Liver (tissue), 9 donors: Measurements from ENCODE around the gene SLC26A11. TPM values are rescaled to one million over a fixed set of nuclear protein-coding genes. Genes with fewer than 3 reads are reported as not detected.

ENCODE experiments used
- DNase-seq: peaks from one replicate; pipeline ENCODE4 v3.0.0-alpha.2; 2017; ENCODE audit warnings: low spot score
- H3K27ac ChIP-seq, 2 donors: one replicate each; pipeline ENCODE4 v1.7.0; 2013; ENCODE audit warnings: inconsistent platforms in 2 of 2, low read length in 2 of 2, control low read depth in 1 of 2, low read depth in 1 of 2, mild to moderate bottlenecking in 1 of 2
- H3K27me3 ChIP-seq, 4 donors: one replicate each; pipeline versions ENCODE4 v1.6.1 to v1.7.0; 2013; ENCODE audit warnings: low read length in 3 of 4, inconsistent platforms in 1 of 4, mild to moderate bottlenecking in 1 of 4, moderate library complexity in 1 of 4; ENCODE audit not compliant: control insufficient read depth in 4 of 4, insufficient read depth in 4 of 4
- H3K36me3 ChIP-seq, 4 donors: one replicate each; pipeline versions ENCODE4 v1.6.1 to v1.7.0; 2013; ENCODE audit warnings: low read length in 3 of 4, mild to moderate bottlenecking in 3 of 4, low read depth in 1 of 4, moderate library complexity in 1 of 4; ENCODE audit not compliant: control insufficient read depth in 4 of 4, insufficient read depth in 3 of 4
- H3K4me1 ChIP-seq, 4 donors: one replicate each; pipeline versions ENCODE4 v1.6.1 to v1.7.0; 2013; ENCODE audit warnings: low read length in 3 of 4, mild to moderate bottlenecking in 3 of 4, moderate library complexity in 1 of 4; ENCODE audit not compliant: control insufficient read depth in 4 of 4, insufficient read depth in 4 of 4
- H3K4me3 ChIP-seq, 3 donors: one replicate each; pipeline versions ENCODE4 v1.6.1 to v1.7.0; 2013; ENCODE audit warnings: low read length in 3 of 3, control low read depth in 1 of 3, low read depth in 1 of 3, mild to moderate bottlenecking in 1 of 3
- H3K9ac ChIP-seq, 2 donors: one replicate each; pipeline ENCODE4 v1.7.0; 2013; ENCODE audit warnings: low read length in 2 of 2, mild to moderate bottlenecking in 2 of 2, moderate library complexity in 2 of 2, control low read depth in 1 of 2, low read depth in 1 of 2
- H3K9me3 ChIP-seq, 4 donors: one replicate each; pipeline versions ENCODE4 v1.6.1 to v1.7.0; 2013; ENCODE audit warnings: low read length in 3 of 4; ENCODE audit not compliant: control insufficient read depth in 4 of 4
- EGR1 ChIP-seq, 2 donors: IDR thresholded peaks; 2 replicates each; pipeline ENCODE4 v1.6.1; 2016 to 2018; ENCODE audit warnings: antibody characterized with exemption in 2 of 2, low read depth in 2 of 2
- FOXA1 ChIP-seq: IDR thresholded peaks from 2 replicates; pipeline ENCODE4 v1.6.1; 2016; ENCODE audit warnings: antibody characterized with exemption
- FOXA2 ChIP-seq: IDR thresholded peaks from 2 replicates; pipeline ENCODE4 v1.6.1; 2016; ENCODE audit warnings: antibody characterized with exemption
- GABPA ChIP-seq, 2 donors: IDR thresholded peaks in 1 of 2; conservative IDR thresholded peaks in 1 of 2; 2 replicates each; pipeline ENCODE4 v1.6.1; 2016; ENCODE audit warnings: antibody characterized with exemption in 2 of 2, mild to moderate bottlenecking in 1 of 2, moderate library complexity in 1 of 2
- HNF4A ChIP-seq, 2 donors: conservative IDR thresholded peaks; 2 replicates each; pipeline ENCODE4 v1.6.1; 2016; ENCODE audit warnings: antibody characterized with exemption in 2 of 2, mild to moderate bottlenecking in 2 of 2
- HNF4G ChIP-seq: IDR thresholded peaks from 2 replicates; pipeline ENCODE4 v1.6.1; 2016; ENCODE audit warnings: antibody characterized with exemption
- JUND ChIP-seq, 2 donors: IDR thresholded peaks; 2 replicates each; pipeline ENCODE4 v1.6.1; 2016; ENCODE audit warnings: antibody characterized with exemption in 2 of 2
- NR2F2 ChIP-seq: IDR thresholded peaks from 2 replicates; pipeline ENCODE4 v1.6.1; 2016; ENCODE audit warnings: antibody characterized with exemption
- RAD21 ChIP-seq, 2 donors: IDR thresholded peaks; 2 replicates each; pipeline ENCODE4 v1.6.1; 2016; ENCODE audit warnings: antibody characterized with exemption in 2 of 2, mild to moderate bottlenecking in 2 of 2
- TAF1 ChIP-seq: conservative IDR thresholded peaks from 2 replicates; pipeline ENCODE4 v1.6.1; 2016; ENCODE audit warnings: antibody characterized with exemption, mild to moderate bottlenecking
- WGBS: extraction: QIAGEN DNeasy Blood & Tissue Kit; methylation state at CpG from one replicate; pipeline ENCODE4 v1.1.7; 2013; 5-methylcytosine and 5-hydroxymethylcytosine counted together
- polyA plus RNA-seq, 2 donors: library from polyadenylated mRNA; stranded (reverse) in 1 of 2; unstranded in 1 of 2; fragments of 200-250 nt in 1 of 2; fragments of >200 nt in 1 of 2; fragmentation: Nextera tagmentation in 1 of 2; extraction: Ambion mirVana in 1 of 2; gene quantifications; one replicate each; pipeline versions ENCODE4 v1.2.1 to v1.2.3, GENCODE V29; 2013 to 2015
- total RNA-seq, 2 donors: library from RNA; depleted of rRNA; stranded (reverse); fragments of >200 nt; gene quantifications; one replicate each; pipeline ENCODE4 v1.2.3, GENCODE V29; 2014
- TF ChIP-seq, protein P1 (sequence below): fragments of 150-350 bp; IDR thresholded peaks from 2 replicates; pipeline ENCODE4 v1.5.1; 2017; ENCODE audit warnings: improper control_type of control experiment, low read depth, low read length; ENCODE audit not compliant: missing input control
- TF ChIP-seq, protein P2 (sequence below): IDR thresholded peaks from 2 replicates; pipeline ENCODE4 v1.6.1; 2016; ENCODE audit warnings: antibody characterized with exemption
- TF ChIP-seq, protein P3 (sequence below): IDR thresholded peaks from 2 replicates; pipeline ENCODE4 v1.6.1; 2016; ENCODE audit warnings: antibody characterized with exemption
- TF ChIP-seq, protein P4 (sequence below): IDR thresholded peaks from 2 replicates; pipeline ENCODE4 v1.6.1; 2016; ENCODE audit warnings: antibody characterized with exemption
- TF ChIP-seq, protein P5 (sequence below): IDR thresholded peaks from 2 replicates; pipeline ENCODE4 v1.6.1; 2016; ENCODE audit warnings: antibody characterized with exemption, mild to moderate bottlenecking
- donor health status: healthy.
- donor health status: healthy.
- donor health status: healthy.
- donor health status: healthy.
- donor health status: healthy.

SLC26A11 gene
- total and polyA plus RNA-seq, 4 donors: 3.3 to 8.2 (median 5.6) TPM

DNA sequence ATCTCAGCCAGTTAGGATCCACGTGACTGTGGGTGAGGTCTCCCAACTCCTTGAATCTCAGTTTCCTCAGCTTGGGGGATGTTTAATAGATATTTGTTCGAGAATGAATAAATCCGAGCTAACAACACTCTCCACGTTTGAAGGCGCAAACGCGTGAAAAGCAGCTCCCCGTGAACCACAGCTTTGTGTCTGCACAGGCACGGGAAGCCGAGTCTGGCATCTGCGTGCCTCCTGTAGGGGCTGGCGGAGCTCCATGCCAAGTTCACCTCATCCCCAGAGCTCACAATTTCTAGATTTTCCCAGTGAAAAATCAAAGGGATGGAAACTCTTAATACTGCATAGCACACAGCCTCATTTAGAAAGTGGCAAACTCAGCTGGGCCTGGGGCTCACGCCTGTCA is 14.4 kb upstream of the SLC26A11 start:
- TF ChIP-seq GABPA (IDR thresholded peaks at IDR 0.05 in 1 of 2, conservative IDR thresholded peaks at IDR 0.05 in 1 of 2) (no peak), TAF1 (no peak), HNF4G (no peak), FOXA1 (no peak), FOXA2 (no peak), HNF4A (conservative IDR thresholded peaks at IDR 0.05) (no peak), JUND (IDR thresholded peaks at IDR 0.05) (no peak), RAD21 (IDR thresholded peaks at IDR 0.05) (no peak), EGR1 (IDR thresholded peaks at IDR 0.05; ENCODE audit: low read depth in 2 of 2) (no peak)
- TF ChIP-seq, protein P1, sequence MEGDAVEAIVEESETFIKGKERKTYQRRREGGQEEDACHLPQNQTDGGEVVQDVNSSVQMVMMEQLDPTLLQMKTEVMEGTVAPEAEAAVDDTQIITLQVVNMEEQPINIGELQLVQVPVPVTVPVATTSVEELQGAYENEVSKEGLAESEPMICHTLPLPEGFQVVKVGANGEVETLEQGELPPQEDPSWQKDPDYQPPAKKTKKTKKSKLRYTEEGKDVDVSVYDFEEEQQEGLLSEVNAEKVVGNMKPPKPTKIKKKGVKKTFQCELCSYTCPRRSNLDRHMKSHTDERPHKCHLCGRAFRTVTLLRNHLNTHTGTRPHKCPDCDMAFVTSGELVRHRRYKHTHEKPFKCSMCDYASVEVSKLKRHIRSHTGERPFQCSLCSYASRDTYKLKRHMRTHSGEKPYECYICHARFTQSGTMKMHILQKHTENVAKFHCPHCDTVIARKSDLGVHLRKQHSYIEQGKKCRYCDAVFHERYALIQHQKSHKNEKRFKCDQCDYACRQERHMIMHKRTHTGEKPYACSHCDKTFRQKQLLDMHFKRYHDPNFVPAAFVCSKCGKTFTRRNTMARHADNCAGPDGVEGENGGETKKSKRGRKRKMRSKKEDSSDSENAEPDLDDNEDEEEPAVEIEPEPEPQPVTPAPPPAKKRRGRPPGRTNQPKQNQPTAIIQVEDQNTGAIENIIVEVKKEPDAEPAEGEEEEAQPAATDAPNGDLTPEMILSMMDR: no peak
- TF ChIP-seq, protein P2, sequence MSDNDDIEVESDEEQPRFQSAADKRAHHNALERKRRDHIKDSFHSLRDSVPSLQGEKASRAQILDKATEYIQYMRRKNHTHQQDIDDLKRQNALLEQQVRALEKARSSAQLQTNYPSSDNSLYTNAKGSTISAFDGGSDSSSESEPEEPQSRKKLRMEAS: no peak
- TF ChIP-seq, protein P3, sequence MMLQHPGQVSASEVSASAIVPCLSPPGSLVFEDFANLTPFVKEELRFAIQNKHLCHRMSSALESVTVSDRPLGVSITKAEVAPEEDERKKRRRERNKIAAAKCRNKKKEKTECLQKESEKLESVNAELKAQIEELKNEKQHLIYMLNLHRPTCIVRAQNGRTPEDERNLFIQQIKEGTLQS: no peak
- TF ChIP-seq, protein P4, sequence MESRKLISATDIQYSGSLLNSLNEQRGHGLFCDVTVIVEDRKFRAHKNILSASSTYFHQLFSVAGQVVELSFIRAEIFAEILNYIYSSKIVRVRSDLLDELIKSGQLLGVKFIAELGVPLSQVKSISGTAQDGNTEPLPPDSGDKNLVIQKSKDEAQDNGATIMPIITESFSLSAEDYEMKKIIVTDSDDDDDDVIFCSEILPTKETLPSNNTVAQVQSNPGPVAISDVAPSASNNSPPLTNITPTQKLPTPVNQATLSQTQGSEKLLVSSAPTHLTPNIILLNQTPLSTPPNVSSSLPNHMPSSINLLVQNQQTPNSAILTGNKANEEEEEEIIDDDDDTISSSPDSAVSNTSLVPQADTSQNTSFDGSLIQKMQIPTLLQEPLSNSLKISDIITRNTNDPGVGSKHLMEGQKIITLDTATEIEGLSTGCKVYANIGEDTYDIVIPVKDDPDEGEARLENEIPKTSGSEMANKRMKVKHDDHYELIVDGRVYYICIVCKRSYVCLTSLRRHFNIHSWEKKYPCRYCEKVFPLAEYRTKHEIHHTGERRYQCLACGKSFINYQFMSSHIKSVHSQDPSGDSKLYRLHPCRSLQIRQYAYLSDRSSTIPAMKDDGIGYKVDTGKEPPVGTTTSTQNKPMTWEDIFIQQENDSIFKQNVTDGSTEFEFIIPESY: no peak
- Histone ChIP-seq H3K4me1 (no peaks in the 10 kb centered on the region), H3K27me3 (no peaks in the 10 kb centered on the region), H3K27ac (no peak overlapping the region), H3K9ac (no peak overlapping the region), H3K9me3 (no peaks in the 10 kb centered on the region), H3K36me3 (peaks cover 0 to 20% (median 8%) of the 10 kb centered on the region in 4 donors), H3K4me3 (no peak overlapping the region)
- no peak for DNase-seq
- WGBS: 95% methylated on average over 13 of the region's 13 CpGs

DNA sequence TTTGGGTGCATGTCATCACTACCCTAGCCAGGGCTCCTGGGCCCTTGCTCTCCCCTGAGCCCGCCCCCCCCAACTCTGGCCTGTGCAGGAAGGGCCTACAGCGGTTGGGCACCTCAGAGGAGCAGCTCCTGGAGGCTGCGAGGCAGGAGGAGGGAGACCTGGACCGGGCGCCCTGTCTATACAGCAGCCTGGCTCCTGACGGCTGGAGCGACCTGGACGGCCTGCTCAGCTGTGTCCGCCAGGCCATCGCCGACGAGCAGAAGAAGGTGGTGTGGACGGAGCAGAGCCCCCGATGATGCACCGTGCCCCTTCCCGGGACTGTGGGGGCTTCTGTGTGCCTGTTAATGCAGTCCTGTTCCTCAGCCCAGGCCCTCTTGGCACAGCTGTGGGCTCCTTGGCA is 12.2 kb upstream of the SLC26A11 start:
- DNase-seq: no peak
- H3K4me1 ChIP-seq: no peaks in the 10 kb centered on the region
- no peak overlapping the region for H3K9ac ChIP-seq
- no peak overlapping the region for H3K4me3 ChIP-seq
- TF ChIP-seq FOXA2 (no peak), GABPA (IDR thresholded peaks at IDR 0.05 in 1 of 2, conservative IDR thresholded peaks at IDR 0.05 in 1 of 2) (no peak), TAF1 (no peak), RAD21 (IDR thresholded peaks at IDR 0.05) (no peak)
- peaks cover 0 to 38% (median 17%) of the 10 kb centered on the region in 4 donors for H3K36me3 ChIP-seq
- H3K27ac ChIP-seq: no peak overlapping the region
- H3K9me3 ChIP-seq: no peaks in the 10 kb centered on the region
- 96% methylated on average over 16 of the region's 16 CpGs for WGBS
- H3K27me3 ChIP-seq: no peaks in the 10 kb centered on the region

DNA sequence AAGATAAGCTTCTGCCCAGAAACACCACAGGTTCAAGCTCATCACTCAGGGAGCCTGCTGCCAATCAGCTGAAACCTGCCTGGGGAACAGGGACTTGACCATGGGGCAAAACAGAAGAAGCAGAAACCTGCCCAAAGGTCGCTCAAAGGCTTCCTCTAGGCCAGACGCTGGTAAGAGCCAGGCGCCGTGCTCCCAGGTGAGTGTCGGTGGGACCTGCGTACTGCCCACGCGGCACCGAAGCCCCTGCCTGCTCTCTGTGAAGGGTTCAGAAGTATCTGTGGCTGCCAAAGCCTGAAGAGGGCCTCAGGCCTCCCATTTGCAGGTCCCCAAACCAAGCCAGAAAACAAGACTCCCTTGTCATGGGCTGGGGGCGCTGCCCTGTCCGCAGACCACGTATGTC is 10.5 kb upstream of the SLC26A11 start:
- Histone ChIP-seq H3K4me3 (no peak overlapping the region), H3K27ac (no peak overlapping the region), H3K36me3 (peaks cover 2 to 43% (median 17%) of the 10 kb centered on the region in 4 donors), H3K9me3 (no peaks in the 10 kb centered on the region), H3K27me3 (no peaks in the 10 kb centered on the region), H3K4me1 (no peaks in the 10 kb centered on the region), H3K9ac (no peak overlapping the region)
- no peak for DNase-seq
- TF ChIP-seq, protein P5, sequence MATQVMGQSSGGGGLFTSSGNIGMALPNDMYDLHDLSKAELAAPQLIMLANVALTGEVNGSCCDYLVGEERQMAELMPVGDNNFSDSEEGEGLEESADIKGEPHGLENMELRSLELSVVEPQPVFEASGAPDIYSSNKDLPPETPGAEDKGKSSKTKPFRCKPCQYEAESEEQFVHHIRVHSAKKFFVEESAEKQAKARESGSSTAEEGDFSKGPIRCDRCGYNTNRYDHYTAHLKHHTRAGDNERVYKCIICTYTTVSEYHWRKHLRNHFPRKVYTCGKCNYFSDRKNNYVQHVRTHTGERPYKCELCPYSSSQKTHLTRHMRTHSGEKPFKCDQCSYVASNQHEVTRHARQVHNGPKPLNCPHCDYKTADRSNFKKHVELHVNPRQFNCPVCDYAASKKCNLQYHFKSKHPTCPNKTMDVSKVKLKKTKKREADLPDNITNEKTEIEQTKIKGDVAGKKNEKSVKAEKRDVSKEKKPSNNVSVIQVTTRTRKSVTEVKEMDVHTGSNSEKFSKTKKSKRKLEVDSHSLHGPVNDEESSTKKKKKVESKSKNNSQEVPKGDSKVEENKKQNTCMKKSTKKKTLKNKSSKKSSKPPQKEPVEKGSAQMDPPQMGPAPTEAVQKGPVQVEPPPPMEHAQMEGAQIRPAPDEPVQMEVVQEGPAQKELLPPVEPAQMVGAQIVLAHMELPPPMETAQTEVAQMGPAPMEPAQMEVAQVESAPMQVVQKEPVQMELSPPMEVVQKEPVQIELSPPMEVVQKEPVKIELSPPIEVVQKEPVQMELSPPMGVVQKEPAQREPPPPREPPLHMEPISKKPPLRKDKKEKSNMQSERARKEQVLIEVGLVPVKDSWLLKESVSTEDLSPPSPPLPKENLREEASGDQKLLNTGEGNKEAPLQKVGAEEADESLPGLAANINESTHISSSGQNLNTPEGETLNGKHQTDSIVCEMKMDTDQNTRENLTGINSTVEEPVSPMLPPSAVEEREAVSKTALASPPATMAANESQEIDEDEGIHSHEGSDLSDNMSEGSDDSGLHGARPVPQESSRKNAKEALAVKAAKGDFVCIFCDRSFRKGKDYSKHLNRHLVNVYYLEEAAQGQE: no peak
- TF ChIP-seq HNF4G: no peak
- TF ChIP-seq NR2F2: no peak
- TF ChIP-seq GABPA (IDR thresholded peaks at IDR 0.05 in 1 of 2, conservative IDR thresholded peaks at IDR 0.05 in 1 of 2): no peak
- TF ChIP-seq, protein P1: no peak
- WGBS: 89% methylated on average over 12 of the region's 12 CpGs
